CD4-positive, alpha-beta T cell treated with Interleukin-4 for 4 hours (primary cell): ENCODE measurements around the gene MRPL33.

Source experiments
- DNase-seq: peaks from one replicate; pipeline ENCODE4 v3.0.0-alpha.2; 2020

MRPL33 gene

GRCh38 chr2:27771548-27772335 is at the start of gene MRPL33:
Gene MRPL33, plus strand, starts transcription at chr2:27771719. Its CDS starts 59 bp downstream, at chr2:27771778.
- DNase-seq, result peak; percentile 87

- DNase-seq, result no peak
Observed at GRCh38 chr2:27721884-27722485, 49.5 kb upstream of the MRPL33 start.

- DNase-seq, result peak; percentile 13
Observed at GRCh38 chr2:27723372-27724144, 48.0 kb upstream of the MRPL33 start.

GRCh38 chr2:27724191-27724590 is 47.3 kb upstream of the MRPL33 start:
- DNase-seq, result no peak

GRCh38 chr2:27724905-27725701 is 46.4 kb upstream of the MRPL33 start:
- DNase-seq, result no peak

- no peak for DNase-seq
Observed at GRCh38 chr2:27727257-27727656, 44.3 kb upstream of the MRPL33 start.

- no peak for DNase-seq
Observed at GRCh38 chr2:27728081-27728858, 43.2 kb upstream of the MRPL33 start.

GRCh38 chr2:27729198-27729597 is 42.3 kb upstream of the MRPL33 start:
- DNase-seq, result no peak

- no peak for DNase-seq
Observed at GRCh38 chr2:27729614-27730013, 41.9 kb upstream of the MRPL33 start.

- DNase-seq, result no peak
Observed at GRCh38 chr2:27730261-27730662, 41.3 kb upstream of the MRPL33 start.

- no peak for DNase-seq
Observed at GRCh38 chr2:27730980-27731691, 40.4 kb upstream of the MRPL33 start.

- no peak for DNase-seq
Observed at GRCh38 chr2:27734305-27734704, 37.2 kb upstream of the MRPL33 start.

- peak; percentile 24 for DNase-seq
Observed at GRCh38 chr2:27735263-27735904, 36.1 kb upstream of the MRPL33 start.

- DNase-seq, result no peak
Observed at GRCh38 chr2:27736031-27736889, 35.3 kb upstream of the MRPL33 start.

GRCh38 chr2:27736890-27737204 is 34.7 kb upstream of the MRPL33 start:
- DNase-seq, result no peak

GRCh38 chr2:27737676-27738348 is 33.7 kb upstream of the MRPL33 start:
- DNase-seq, result no peak

- no peak for DNase-seq
Observed at GRCh38 chr2:27738349-27739057, 33.0 kb upstream of the MRPL33 start.

GRCh38 chr2:27739058-27739373 is 32.5 kb upstream of the MRPL33 start:
- DNase-seq, result no peak

GRCh38 chr2:27741673-27742072 is 29.8 kb upstream of the MRPL33 start:
- no peak for DNase-seq
